CD4-positive, alpha-beta T cell (primary cell): ENCODE data around the gene TBC1D14. TPM values are rescaled to one million over a fixed set of nuclear protein-coding genes. Genes with fewer than 3 reads are reported as not detected.
"Not testable (repeated sequence)": the region's sequence is repeated elsewhere in the genome, so short reads cannot be mapped to it uniquely, and the experiment has no call there.

Experiments
- ATAC-seq: fragments of 200-7000 bp; cut with Tn5 transposase; one replicate; pipeline ENCODE4 v1.10.0; 2022; ENCODE audit warnings: mild to moderate bottlenecking; ENCODE audit not compliant: poor library complexity
- CTCF ChIA-PET: fragments of 350-600 bp; sonication (Branson Sonifier 250); formaldehyde crosslinking; loops from one replicate; lab custom pipeline; 2021; ENCODE audit warnings: antibody characterized with exemption, inconsistent platforms; lab: Charles Lee
- POLR2A ChIA-PET: fragments of 350-600 bp; sonication (Branson Sonifier 250); formaldehyde crosslinking; loops from one replicate; lab custom pipeline; 2021; ENCODE audit warnings: antibody characterized with exemption, inconsistent platforms; lab: Charles Lee
- DNase-seq, 14 experiments: peaks; one replicate each; pipeline ENCODE4 v3.0.0-alpha.2; 2013 to 2020; ENCODE audit warnings: mixed read lengths in 2 of 14
- H3K27ac ChIP-seq, 2 donors: one replicate each; pipeline versions ENCODE4 v1.5.1 to v1.7.0; 2013; ENCODE audit warnings: low read length in 2 of 2, low read depth in 1 of 2, mild to moderate bottlenecking in 1 of 2
- H3K27me3 ChIP-seq, 2 experiments: 1 replicate in 1 of 2; 2 replicates in 1 of 2; pipeline versions ENCODE4 v1.6.1 to v1.7.0; 2013; ENCODE audit warnings: low read length in 2 of 2, control low read depth in 1 of 2, mild to moderate bottlenecking in 1 of 2, moderate library complexity in 1 of 2; ENCODE audit not compliant: insufficient read depth in 2 of 2, control insufficient read depth in 1 of 2
- H3K36me3 ChIP-seq: one replicate; pipeline ENCODE4 v1.6.1; 2013; ENCODE audit warnings: low read length, control low read depth; ENCODE audit not compliant: insufficient read depth
- H3K4me1 ChIP-seq: one replicate; pipeline ENCODE4 v1.6.1; 2013; ENCODE audit warnings: low read length, control low read depth; ENCODE audit not compliant: insufficient read depth
- H3K4me3 ChIP-seq: one replicate; pipeline ENCODE4 v1.5.1; 2013; ENCODE audit warnings: mild to moderate bottlenecking, low read length, moderate library complexity
- H3K9me3 ChIP-seq, 2 experiments: 1 replicate in 1 of 2; 2 replicates in 1 of 2; pipeline versions ENCODE4 v1.6.1 to v1.7.0; 2013; ENCODE audit warnings: low read length in 2 of 2, mild to moderate bottlenecking in 2 of 2, control low read depth in 1 of 2, moderate library complexity in 1 of 2; ENCODE audit not compliant: control insufficient read depth in 1 of 2, insufficient read depth in 1 of 2
- H3K27ac Mint-ChIP-seq: one replicate; pipeline ENCODE4 v1.8.0; 2020; ENCODE audit warnings: mixed read lengths
- H3K27me3 Mint-ChIP-seq: one replicate; pipeline ENCODE4 v1.8.0; 2021; ENCODE audit warnings: mixed read lengths
- H3K36me3 Mint-ChIP-seq: one replicate; pipeline ENCODE4 v1.8.0; 2021; ENCODE audit warnings: low read depth, mixed read lengths
- H3K4me1 Mint-ChIP-seq: one replicate; pipeline ENCODE4 v1.8.0; 2021; ENCODE audit warnings: low read depth, mixed read lengths
- H3K4me3 Mint-ChIP-seq: one replicate; pipeline ENCODE4 v1.8.0; 2020; ENCODE audit warnings: mild to moderate bottlenecking, mixed read lengths
- H3K9me3 Mint-ChIP-seq: one replicate; pipeline ENCODE4 v1.8.0; 2020; ENCODE audit warnings: mixed read lengths
- CTCF ChIP-seq: fragments of 200-600 bp; IDR thresholded peaks from one replicate; pipeline ENCODE4 v1.8.0; 2022; ENCODE audit warnings: antibody characterized with exemption, mild to moderate bottlenecking
- intact Hi-C, 2 experiments: fragments of 100-400 bp; cut with DNase I in 1 of 2; cut with micrococcal nuclease in 1 of 2; formaldehyde crosslinking; loops; one replicate each; pipeline versions ENCODE4 v1.15.1 to v1.9.0; 2023 to 2025; cut with DNase I, micrococcal nuclease
- total RNA-seq, 174 experiments: library from RNA in 2 of 174; stranded (reverse) in 2 of 174; gene quantifications; one replicate each; pipeline ENCODE4 v1.2.3 and lab custom pipeline; 2021 to 2026

TBC1D14 gene
- total RNA-seq, 2 experiments from 2014 or later = 31.2 to 34.1 TPM

GRCh38 chr4:7078025-7078424 lies 168.4 kb downstream of the TBC1D14 start:
- Histone ChIP-seq H3K36me3 (no peaks in the 10 kb centered on the region), H3K9me3 (no peaks in the 10 kb centered on the region), H3K4me1 (no peaks in the 10 kb centered on the region), H3K27ac (no peak overlapping the region), H3K4me3 (no peak overlapping the region), H3K27me3 (no peaks in the 10 kb centered on the region)
- Mint-ChIP-seq H3K9me3 (no peaks in the 10 kb centered on the region), H3K36me3 (no peaks in the 10 kb centered on the region), H3K4me3 (no peak overlapping the region), H3K27ac (no peak overlapping the region), H3K4me1 (no peaks in the 10 kb centered on the region), H3K27me3 (peaks cover 23% of the 10 kb centered on the region)
- ATAC-seq (no peak), DNase-seq (no peak)
- no peak for TF ChIP-seq CTCF
- ChIA-PET POLR2A (no interaction called here), CTCF (no interaction called here)
- intact Hi-C loops = loop anchor here in 1 of 2 experiments (10.0 kb wide), 1 partner anchor 503 kb away; the partner anchor contains the start of gene MAN2B2

GRCh38 chr4:7079483-7079882 lies 169.9 kb downstream of the TBC1D14 start:
- peaks cover 10 to 13% of the 10 kb centered on the region in 2 experiments for H3K27me3 ChIP-seq
- not testable (repeated sequence) for H3K4me3 Mint-ChIP-seq, H3K27ac ChIP-seq, H3K27ac Mint-ChIP-seq, ATAC-seq, H3K36me3 Mint-ChIP-seq, H3K4me3 ChIP-seq, H3K4me1 Mint-ChIP-seq, H3K9me3 Mint-ChIP-seq, H3K36me3 ChIP-seq, H3K4me1 ChIP-seq, DNase-seq, H3K9me3 ChIP-seq
- POLR2A ChIA-PET = interaction anchor here (0.9 to 1.2 kb wide), 2 partner anchors 12 to 170 kb away, joined by 3 read pairs; partner anchors contain the start of genes GRPEL1 and TBC1D14
- CTCF ChIA-PET = interaction anchor here (0.7 kb wide), 1 partner anchor 409 kb away, joined by 3 read pairs; no protein-coding TSS in a partner anchor
- peaks cover 38% of the 10 kb centered on the region for H3K27me3 Mint-ChIP-seq
- intact Hi-C loops = loop anchor here in 1 of 2 experiments (10.0 kb wide), 1 partner anchor 505 kb away; the partner anchor contains the start of gene MAN2B2

GRCh38 chr4:7079909-7080308 lies 170.3 kb downstream of the TBC1D14 start:
- ChIA-PET POLR2A (interaction anchor here (0.9 to 1.2 kb wide), 2 partner anchors 12 to 170 kb away, joined by 3 read pairs; partner anchors contain the start of genes GRPEL1 and TBC1D14), CTCF (interaction anchor here (1.5 kb wide), 1 partner anchor 22 kb away, joined by 3 read pairs; no protein-coding TSS in a partner anchor)
- DNase-seq, H3K4me3 ChIP-seq, H3K4me1 Mint-ChIP-seq, H3K27ac Mint-ChIP-seq, H3K4me3 Mint-ChIP-seq, H3K36me3 Mint-ChIP-seq, H3K9me3 Mint-ChIP-seq, H3K27ac ChIP-seq, H3K4me1 ChIP-seq, H3K36me3 ChIP-seq, ATAC-seq, H3K9me3 ChIP-seq: not testable (repeated sequence)
- peaks cover 14 to 16% of the 10 kb centered on the region in 2 experiments for H3K27me3 ChIP-seq
- peaks cover 42% of the 10 kb centered on the region for H3K27me3 Mint-ChIP-seq
- intact Hi-C loops = loop anchor here in 1 of 2 experiments (10.0 kb wide), 1 partner anchor 505 kb away; the partner anchor contains the start of gene MAN2B2

Other genes starting within 250 kb of the TBC1D14 start
- gene S100P, start 215.9 kb upstream of the TBC1D14 start, total RNA-seq = 1 to 10 TPM in 1 of 2 experiments, under 1 TPM in 1; 0.58 to 2.8 TPM
- 10 to 100 TPM; 26.6 to 27.0 TPM for gene MRFAP1L1, start 200.0 kb upstream of the TBC1D14 start, total RNA-seq
- 10 to 100 TPM; 24.6 to 27.6 TPM for gene BLOC1S4, start 193.7 kb upstream of the TBC1D14 start, total RNA-seq
- gene KIAA0232, start 127.1 kb upstream of the TBC1D14 start, total RNA-seq = 10 to 100 TPM; 15.3 to 17.8 TPM
- 10 to 100 TPM; 41.5 to 44.6 TPM for gene TADA2B, start 133.5 kb downstream of the TBC1D14 start, total RNA-seq
- gene GRPEL1, start 158.2 kb downstream of the TBC1D14 start, total RNA-seq = 10 to 100 TPM; 55.6 to 58.6 TPM